NCI-H2227 (cell line): ENCODE data around the gene ACKR2.
A peak's percentile ranks its signal among the peaks of the same experiment; 100 is the strongest.

Experiments
- DNase-seq: peaks from one replicate; lab custom pipeline; 2025; ENCODE audit not compliant: unreplicated experiment; lab: John Stamatoyannopoulos, UW

ACKR2 gene, protein sequence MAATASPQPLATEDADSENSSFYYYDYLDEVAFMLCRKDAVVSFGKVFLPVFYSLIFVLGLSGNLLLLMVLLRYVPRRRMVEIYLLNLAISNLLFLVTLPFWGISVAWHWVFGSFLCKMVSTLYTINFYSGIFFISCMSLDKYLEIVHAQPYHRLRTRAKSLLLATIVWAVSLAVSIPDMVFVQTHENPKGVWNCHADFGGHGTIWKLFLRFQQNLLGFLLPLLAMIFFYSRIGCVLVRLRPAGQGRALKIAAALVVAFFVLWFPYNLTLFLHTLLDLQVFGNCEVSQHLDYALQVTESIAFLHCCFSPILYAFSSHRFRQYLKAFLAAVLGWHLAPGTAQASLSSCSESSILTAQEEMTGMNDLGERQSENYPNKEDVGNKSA

DNA sequence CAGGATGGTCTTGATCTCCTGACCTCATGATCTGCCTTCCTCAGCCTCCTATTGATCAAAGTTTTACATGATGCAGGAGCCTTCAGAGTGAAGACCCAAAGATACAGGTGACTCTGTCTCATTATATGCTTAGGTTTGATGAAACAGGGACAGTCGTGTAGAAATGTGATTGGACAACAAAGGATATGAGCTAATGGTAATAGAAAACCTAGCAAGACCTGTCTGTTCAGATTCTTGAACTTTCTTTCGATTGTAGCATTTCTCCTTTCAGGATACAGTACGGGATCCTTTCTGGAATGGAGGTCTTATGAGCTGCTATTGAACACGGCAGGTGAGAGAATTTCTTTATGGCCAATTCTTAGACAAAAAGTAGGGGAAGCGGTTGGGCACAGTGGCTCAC is at the start of gene ACKR2:
Gene ACKR2 (plus strand): TSS at position 244 of the 400 bp plus-strand sequence. CDS start 55,058 bp downstream, outside the sequence.
- DNase-seq, result no peak

DNA sequence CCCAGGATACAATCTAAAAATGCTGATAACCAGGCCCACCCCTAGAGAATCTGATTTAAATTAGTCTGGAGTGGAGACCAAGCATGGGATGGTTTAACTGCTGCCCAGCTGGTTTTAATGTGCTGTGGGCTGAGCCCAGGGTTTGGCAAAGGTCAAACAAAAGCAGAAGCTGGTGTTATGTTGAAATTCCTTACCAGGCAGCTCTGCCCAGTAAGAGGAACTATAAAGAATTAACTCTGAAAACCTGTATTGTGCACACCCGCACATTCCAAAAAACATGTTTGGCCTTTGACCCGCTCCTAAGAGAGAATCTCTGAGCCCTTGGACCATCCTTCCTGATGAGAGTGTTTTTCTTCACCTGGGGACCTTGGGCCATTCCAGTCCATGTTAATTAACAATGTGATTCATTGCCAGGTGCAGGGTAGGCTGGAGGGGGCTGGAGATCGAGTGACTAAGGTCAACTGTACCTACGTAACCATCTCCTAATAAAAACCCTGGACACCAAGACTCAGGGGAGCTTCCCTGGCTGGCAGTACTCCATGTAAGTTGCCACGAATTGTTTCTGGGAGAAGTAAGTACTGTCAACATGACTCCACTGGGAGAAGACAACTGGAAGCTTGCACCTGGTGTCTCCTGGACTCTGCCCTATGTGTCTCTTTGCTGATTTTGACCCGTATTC is 47.1 kb upstream of the ACKR2 start:
- no peak for DNase-seq

DNA sequence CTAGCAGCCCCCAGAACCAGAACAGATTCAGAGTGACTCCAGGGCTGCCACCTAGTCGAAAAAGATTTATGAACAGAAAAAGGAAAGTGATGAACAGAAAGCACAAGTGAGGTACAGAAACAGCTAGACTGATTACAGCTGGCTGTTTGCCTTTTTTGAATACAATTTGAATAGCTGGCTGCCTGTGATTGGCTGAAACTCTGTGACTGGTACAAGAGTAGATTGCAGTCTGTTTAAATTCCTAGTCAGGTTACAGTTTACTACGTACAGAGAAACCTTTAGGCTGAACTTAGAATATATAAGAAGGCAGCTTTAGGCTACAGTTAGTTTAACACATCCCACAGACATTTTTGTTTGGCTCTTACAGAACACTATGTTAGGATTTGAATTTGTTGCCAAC is 46.2 kb upstream of the ACKR2 start:
- no peak for DNase-seq

DNA sequence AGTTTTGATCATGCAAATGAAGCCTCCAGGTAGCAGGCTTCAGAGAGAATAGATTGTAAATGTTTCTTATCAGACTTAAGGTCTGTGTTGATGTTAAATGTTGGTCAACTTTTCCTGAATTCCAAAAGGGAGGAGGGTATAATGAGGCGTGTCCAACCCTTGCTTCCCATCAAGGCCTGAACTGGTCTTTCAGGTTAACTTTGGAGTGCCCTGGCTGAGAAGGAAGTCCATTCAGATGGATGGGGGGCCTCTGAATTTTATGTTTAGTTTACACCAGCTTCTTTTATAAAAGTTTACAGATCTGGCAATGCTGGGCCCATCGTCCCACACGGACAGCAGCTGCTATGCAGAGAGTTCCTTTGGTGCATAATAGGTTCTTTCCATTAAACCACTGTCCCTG is 45.1 kb upstream of the ACKR2 start:
- no peak for DNase-seq

DNA sequence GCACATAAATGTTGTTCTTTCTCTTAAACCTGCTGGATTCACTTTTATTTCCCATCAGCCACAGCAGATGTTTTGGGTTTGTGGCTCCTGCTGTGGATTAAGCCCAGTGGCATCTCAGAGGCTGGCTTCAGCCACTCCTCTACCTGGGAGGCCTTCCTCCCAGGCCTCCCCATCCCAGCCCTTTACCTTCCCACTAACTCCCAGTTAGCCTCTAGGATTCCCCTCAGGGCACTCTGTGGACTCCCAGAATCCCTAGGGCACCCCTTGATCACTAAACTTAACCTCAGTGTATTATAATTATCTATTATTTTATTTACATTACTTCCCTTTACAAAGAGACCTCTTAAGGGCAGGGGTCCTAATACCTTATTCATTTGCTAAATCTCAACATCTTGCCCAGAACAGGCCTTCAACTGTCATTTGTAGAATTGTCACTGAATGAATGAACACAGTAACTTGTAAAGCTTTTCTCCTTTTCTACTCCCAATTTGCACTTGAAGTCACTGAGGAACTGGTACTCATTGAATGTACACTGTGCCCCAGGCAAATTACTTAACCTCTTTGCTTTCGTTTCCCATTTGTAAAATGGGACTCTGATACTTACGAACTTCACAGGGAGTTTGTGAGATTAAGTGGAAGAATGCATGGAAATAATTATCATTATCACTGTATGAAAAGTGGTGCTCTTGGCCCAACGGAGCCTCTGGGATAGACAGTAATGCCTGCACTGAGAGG is 44.5 kb upstream of the ACKR2 start:
- DNase-seq, result no peak

DNA sequence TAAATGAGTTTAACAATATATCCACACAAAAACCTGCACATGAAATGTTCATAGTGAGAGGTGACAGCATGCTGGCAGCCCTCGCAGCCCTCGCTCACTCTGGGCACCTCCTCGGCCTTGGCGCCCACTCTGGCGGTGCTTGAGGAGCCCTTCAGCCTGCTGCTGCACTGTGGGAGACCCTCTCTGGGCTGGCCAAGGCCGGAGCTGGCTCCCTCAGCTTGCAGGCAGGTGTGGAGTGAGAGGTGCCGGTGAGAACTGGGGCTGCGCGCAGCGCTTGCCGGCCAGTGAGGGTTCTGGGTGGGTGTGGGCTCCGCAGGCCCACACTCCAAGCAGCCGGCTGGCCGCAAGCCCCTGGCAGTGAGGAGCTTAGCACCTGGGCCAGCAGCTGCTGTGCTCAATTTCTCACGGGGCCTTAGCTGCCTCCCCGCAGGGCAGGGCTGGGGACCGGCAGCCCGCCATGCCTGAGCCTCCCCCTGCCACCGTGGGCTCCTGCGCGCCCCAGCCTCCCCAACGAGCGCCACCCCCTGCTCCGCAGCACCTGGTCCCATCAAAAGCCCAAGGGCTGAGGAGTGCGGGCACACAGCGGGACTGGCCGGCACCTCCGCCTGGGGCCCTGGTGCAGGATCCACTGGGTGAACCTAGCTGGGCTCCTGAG is 39.6 kb upstream of the ACKR2 start:
- no peak for DNase-seq

DNA sequence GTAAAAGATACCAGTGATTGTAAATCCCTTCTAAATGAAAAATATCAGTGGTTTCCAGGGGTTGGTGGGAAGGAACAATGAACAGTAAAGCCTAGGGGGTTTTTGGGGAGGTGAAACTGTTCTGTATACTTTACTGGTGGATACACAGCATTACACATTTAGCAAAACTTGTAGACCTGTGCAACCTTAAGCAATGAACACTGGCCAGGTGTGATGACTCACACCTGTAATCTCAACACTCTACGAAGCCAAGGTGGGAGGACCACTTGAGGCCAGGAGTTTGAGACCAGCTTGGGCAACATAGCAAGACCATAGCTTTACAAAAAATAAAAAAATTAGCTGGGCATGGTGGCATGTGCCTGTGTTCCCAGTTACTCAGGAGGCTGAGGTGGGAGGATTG is 38.0 kb upstream of the ACKR2 start:
- no peak for DNase-seq

DNA sequence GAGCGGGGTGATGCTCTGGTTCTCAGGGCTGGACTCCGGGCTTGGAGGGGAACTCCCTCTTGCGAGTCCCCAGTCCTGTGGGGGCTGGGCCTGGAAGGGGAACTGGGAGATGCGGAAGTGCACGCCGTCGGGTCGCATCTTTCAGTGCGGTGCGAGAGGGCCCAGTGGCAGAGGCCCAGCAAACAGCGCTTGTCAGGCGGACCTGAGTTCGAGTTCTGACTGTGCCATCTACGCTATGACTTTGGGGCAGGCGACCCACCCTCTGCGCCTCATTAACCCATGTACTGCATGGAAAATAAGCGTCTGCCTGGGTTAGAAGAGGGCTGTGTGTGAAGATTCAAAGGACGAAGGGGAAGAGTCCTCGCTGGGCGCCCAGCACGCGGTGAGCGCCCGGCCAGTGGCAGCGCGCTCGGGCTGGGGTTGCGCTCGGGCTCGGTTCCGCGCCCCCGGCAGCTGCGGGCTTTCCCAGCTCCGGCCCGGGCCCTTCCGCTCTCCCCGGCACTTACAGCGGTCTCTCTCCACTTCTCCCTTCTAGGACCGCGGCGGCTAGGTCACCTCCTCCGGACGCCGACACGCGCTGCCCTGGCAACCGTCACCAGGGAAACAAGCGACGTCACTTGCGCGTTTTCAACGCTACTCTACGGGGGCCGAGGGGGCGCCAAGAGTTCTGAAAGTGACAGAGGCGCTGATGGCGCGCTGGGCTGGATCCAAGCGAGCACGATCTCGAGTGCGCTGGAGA is 36.4 kb upstream of the ACKR2 start, which contains the start of gene CCDC13:
Gene CCDC13 (minus strand): TSS at position 584 of the 739 bp plus-strand sequence. CDS start 14,908 bp downstream, outside the sequence.
- DNase-seq, result peak; percentile 94

DNA sequence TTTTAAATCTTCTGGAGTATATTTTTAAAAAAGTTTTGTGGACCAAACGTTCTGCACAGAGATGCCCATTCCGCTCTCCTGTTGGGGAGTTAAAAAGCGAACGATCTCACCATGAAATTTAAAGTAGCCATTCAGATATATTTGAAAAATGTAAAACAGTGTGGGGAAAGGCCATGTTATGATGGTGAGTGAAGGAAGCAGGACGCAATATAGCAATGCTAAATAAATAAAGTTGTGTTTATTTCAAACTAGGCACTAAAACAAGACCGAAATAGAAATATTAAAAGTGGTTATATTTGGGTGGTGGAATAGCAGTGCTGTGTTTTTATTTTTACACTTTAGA is 35.9 kb upstream of the ACKR2 start:
- no peak for DNase-seq

DNA sequence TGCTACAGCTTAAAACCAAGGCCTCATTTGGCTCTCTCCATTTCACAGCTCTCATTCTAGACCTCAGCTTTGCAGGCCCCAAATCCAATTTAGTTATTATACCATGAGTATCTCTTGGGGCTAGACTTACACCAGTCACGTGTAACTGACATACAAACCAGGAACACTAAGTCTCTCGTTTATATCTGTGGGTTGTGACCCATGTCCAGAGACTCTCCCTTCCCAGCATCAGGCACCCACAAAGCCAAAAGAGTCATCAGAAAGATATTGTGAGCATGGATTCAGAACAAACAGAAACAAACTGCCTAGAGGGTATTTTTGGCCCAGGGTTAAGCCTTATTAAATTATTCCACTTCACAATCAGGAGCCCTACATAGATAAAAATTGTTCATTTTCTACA is 30.6 kb upstream of the ACKR2 start:
- no peak for DNase-seq

DNA sequence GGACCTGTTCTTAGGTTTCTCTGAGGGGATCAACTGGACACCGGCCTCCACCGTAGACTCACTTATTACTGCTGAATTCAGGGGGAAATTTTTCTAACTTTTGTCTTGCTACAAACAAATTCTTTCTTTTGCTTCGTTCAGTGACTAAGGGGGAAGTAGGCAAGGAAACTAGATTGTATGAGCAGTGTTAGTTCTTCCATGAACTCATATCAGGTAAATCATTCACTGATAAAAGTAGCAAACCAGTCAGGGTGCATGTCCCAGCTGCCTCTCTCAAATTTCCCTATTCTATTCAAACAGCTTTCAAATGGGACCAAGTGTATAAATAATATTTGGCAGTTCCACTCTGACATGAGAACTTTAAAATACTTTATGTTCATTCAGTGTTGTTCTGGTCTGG is 28.8 kb upstream of the ACKR2 start:
- DNase-seq, result no peak

DNA sequence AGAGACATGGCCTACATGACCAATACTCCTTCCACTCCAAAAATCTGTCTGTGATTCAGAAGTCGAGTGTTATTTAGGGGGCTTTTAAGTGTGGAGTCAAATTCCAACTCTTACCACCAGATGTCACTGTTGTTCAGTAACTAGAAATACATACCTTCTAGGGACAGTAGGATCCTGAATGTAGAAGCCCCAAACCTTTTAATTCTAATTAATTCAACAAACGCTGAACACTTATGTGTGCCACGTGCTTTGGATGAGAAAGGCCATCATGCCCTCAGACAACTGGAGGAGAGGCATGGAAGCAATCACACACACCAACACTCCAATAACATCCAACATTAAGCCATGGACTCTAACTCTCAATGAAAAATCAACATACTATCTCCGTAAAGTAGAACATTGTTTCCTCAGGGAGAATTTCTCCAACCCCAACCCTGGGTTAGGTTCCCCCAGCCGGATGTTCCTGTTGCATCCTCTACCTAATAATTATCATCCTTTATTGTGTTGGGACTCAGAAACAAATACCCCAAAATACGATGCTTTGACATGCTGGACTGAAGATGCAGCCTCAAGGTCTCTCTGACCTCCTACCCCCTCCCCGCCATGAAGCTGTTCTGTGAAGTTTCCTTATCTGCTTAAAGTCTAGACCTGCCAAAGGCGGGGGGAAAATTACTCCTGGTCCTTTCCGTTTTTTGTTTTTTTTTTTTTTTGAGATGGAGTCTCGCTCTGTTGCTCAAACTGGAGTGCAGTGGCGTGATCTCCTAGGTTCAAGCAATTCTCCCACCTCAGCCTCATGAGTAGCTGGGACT is 28.1 kb upstream of the ACKR2 start:
- peak; percentile 76 for DNase-seq

DNA sequence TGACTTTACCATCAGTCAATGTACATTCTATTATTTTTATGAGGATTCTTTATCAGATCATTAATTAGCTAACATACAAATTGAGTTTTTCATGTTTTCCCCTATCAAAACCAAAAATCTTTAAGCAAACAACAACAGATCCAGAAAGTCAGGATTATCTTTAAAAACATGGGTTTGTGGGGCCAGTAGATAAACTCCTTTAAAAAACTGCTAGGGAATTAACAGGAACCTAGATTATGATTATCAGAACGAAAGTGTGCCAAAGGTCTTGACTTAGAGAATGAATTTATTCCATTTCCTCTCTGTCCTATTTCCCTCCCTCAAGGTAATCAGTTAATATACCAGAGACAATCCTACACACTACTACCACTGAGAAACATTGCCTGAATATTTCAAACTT is 23.0 kb upstream of the ACKR2 start:
- no peak for DNase-seq

DNA sequence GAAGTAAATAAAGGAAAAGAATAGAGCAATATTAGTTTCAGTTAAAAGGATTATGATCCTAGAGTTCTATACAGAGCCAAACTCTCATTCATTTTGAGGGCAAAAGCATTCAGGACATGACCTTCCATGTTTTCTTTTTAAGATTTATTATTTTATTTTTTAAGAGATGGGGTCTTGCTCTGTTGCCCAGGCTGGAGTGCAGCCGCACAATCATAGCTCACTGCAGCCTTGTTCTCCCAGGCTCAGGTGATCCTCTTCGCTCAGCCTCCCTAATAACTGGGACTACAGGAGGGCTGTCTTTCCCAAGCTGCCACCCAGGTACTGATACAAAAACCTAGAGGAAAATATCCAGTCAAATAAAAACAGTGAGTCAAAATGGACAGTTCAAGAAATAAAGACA is 22.6 kb upstream of the ACKR2 start:
- no peak for DNase-seq

DNA sequence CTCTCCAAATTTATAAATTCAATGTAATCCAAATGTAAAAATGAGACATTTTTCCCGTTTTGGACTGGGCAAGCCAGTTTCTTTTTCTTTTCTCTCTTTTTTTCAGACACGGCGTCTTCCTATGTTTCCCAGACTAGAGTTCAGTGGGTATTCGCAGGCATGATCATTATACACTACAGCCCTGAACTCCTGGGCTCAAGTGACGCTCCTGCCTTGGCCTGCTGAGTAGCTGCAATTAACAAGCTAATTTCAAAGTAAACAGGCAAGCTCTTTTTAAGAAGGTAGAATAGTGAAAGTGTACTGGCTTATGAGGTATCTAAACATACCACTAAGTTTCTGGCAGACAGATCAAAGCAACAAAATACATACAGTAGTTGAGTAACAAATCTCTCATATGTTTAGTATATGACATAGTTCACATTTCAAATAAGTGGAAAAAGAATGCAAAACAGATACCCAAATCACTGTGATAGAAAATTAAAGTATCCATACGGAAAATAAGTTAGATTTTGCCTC is 18.5 kb upstream of the ACKR2 start:
- DNase-seq, result peak; percentile 3

DNA sequence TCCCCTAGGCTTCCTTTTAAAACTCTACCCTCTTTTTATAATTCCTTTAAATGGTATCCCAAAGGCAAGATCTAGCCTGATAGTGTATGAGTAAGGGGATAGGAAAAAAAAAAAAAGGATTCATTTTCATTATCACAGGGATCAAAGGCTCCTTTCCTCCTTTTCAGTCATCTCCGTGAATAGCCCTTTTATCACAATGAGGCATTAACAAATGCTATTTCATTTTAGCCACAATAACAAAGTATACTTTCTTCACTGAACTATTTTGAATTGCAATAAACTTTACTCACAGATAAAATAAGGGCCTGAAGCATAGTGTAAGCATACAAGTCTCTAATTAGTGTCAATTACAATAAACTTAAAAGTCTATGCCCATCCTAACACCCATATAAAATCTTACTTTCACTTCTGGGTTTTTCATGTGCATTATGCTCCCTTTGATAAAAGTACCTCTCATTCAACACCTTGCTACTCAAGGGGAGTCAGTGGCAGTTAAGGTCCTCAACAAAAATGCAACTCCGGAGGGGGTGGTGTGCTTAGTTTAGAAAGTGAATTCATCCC is 13.5 kb upstream of the ACKR2 start:
- no peak for DNase-seq

DNA sequence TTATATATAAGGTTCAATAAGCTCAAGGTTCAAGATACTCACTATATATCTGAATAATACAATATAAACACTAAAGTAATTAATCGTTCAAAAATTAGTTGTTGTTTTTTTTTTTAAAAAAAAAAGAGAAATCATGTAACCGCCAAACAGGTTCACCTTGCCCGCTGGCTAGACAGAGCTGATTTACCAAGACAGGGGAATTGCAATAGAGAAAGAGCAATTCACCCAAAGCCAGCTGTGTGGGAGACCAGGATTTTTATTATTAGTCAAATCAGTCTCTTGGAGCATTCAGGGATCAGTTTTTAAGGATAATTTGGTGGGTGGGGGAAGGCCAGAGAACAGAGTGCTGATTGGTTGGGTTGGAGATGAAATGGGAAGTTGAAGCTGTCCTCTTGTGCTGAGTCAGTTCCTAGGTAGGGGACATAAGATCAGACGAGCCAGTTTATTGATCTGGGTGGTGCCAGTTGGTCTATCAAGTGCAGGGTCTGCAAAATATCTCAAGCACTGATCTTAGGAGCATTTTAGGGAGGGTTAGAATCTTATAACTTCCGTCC is 12.8 kb upstream of the ACKR2 start:
- DNase-seq, result no peak

DNA sequence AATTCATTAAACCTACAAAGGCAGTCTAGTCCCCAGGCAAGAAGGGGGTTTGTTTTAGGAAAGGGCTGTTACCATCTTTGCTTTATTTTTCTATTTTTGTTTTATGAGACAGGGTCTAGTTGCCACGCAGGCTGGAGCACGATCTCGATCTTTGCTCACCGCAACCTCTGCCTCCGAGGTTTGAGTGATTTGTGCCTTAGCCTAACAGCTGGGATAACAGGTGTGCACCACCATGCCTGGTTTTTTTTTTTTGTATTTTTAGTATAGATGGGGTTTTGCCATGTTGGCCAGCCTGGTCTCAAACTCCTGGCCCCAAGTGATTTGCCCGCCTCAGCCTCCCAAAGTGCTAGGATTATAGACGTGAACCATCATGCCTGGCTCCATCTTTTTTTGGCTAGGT is 9.9 kb upstream of the ACKR2 start:
- DNase-seq, result no peak

DNA sequence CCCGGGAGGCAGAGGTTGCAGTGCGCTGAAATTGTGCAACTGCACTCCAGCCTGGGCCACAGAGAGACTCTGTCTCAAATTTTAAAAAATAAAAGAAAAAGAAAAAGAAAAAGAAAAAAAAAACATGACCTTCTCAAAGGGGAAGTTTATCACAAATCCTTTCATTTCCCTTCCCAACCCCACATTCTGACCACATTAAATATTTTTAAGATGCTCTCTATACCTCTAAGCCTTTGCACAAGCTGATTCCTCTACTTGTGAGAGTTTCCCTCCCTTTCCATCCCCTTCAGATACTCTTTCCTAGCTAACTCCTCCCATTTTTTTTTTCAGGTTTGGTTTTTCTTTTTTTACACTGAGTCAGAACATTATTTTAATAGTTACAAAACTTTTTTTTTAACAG is 9.0 kb upstream of the ACKR2 start:
- DNase-seq, result no peak
